HepG2 (cell line): ENCODE measurements around the gene ATP5MG.

ENCODE experiments used
- CREB1 ChIP-seq, 2 experiments: fragments of 450-650 bp in 1 of 2; IDR thresholded peaks; 2 replicates each; pipeline ENCODE4 v1.6.1; 2016 to 2017; ENCODE audit warnings: control low read depth in 1 of 2, mild to moderate bottlenecking in 1 of 2, missing compliant biosample characterization in 1 of 2, missing genetic modification characterization in 1 of 2
- CREM ChIP-seq, 2 experiments: sonication (generic) in 1 of 2; formaldehyde crosslinking in 1 of 2; IDR thresholded peaks; 2 replicates each; pipeline versions ENCODE4 v1.4.0 to v1.6.1; 2016 to 2020; ENCODE audit warnings: antibody characterized with exemption in 1 of 2, mild to moderate bottlenecking in 1 of 2, missing genetic modification reagents in 1 of 2
- KDM3A ChIP-seq: IDR thresholded peaks from 2 replicates; pipeline ENCODE4 v1.6.1; 2018; ENCODE audit warnings: low read depth, missing compliant biosample characterization
- NFIC ChIP-seq: IDR thresholded peaks from 2 replicates; pipeline ENCODE4 v1.6.1; 2012; ENCODE audit warnings: mild to moderate bottlenecking, low read length, inconsistent platforms
- STAT6 ChIP-seq: sonication (generic); formaldehyde crosslinking; IDR thresholded peaks from 2 replicates; pipeline ENCODE4 v1.4.0; 2020; ENCODE audit warnings: missing genetic modification reagents, mild to moderate bottlenecking, borderline replicate concordance
- TGIF2 ChIP-seq: IDR thresholded peaks from 2 replicates; pipeline ENCODE4 v1.6.1; 2016; ENCODE audit warnings: control low read depth, missing compliant biosample characterization
- ZNF382 ChIP-seq: sonication (generic); formaldehyde crosslinking; IDR thresholded peaks from 2 replicates; pipeline ENCODE4 v1.5.0; 2020; ENCODE audit warnings: missing genetic modification reagents, mild to moderate bottlenecking, borderline replicate concordance

GRCh38 chr11:118374729-118375128, 26.7 kb upstream of the ATP5MG start:
- no peak for TF ChIP-seq STAT6 (CRISPR knock-in tag)
- no peak for TF ChIP-seq CREM (IDR thresholded peaks at IDR 0.05)
- no peak for TF ChIP-seq CREM (CRISPR knock-in tag; IDR thresholded peaks at IDR 0.05)
- no peak for TF ChIP-seq KDM3A (CRISPR knock-in tag)
- no peak for TF ChIP-seq TGIF2 (CRISPR knock-in tag)
- TF ChIP-seq ZNF382 (CRISPR knock-in tag), result no peak
- no peak for TF ChIP-seq NFIC
- TF ChIP-seq CREB1 (IDR thresholded peaks at IDR 0.05), result no peak
- TF ChIP-seq CREB1 (CRISPR knock-in tag; IDR thresholded peaks at IDR 0.05), result no peak
